Suprapubic skin (tissue), 4 donors: ENCODE measurements around the gene NUP58. TPM values are rescaled to one million over a fixed set of nuclear protein-coding genes. Genes with fewer than 3 reads are reported as not detected.

Experiments
- DNase-seq, 2 donors: peaks; one replicate each; pipeline ENCODE4 v3.0.0-alpha.2; 2019; ENCODE audit warnings: low spot score in 2 of 2
- H3K27ac ChIP-seq: fragments of 200-600 bp; sonication (generic); one replicate; pipeline ENCODE4 v1.5.1; 2019
- H3K27me3 ChIP-seq: fragments of 200-600 bp; sonication (generic); one replicate; pipeline ENCODE4 v1.5.1; 2019
- H3K36me3 ChIP-seq: fragments of 200-600 bp; sonication (generic); one replicate; pipeline ENCODE4 v1.5.1; 2019
- H3K4me1 ChIP-seq: fragments of 200-600 bp; sonication (generic); one replicate; pipeline ENCODE4 v1.5.1; 2019
- H3K4me3 ChIP-seq: fragments of 200-600 bp; sonication (generic); one replicate; pipeline ENCODE4 v1.5.1; 2019; ENCODE audit warnings: mild to moderate bottlenecking
- H3K9me3 ChIP-seq: fragments of 200-600 bp; sonication (generic); one replicate; pipeline ENCODE4 v1.5.1; 2019
- CTCF ChIP-seq, 2 donors: fragments of 200-600 bp in 1 of 2; fragments of 450-650 bp in 1 of 2; sonication (generic) in 1 of 2; IDR thresholded peaks; one replicate each; pipeline ENCODE4 v1.5.1; 2016 to 2019; ENCODE audit warnings: antibody characterized with exemption in 2 of 2, mild to moderate bottlenecking in 1 of 2, moderate library complexity in 1 of 2
- EP300 ChIP-seq: sonication (generic); formaldehyde crosslinking; IDR thresholded peaks from one replicate; pipeline ENCODE4 v1.6.1; 2017; ENCODE audit warnings: antibody characterized with exemption
- POLR2A ChIP-seq, 2 donors: fragments of 450-650 bp; IDR thresholded peaks; one replicate each; pipeline ENCODE4 v1.6.1; 2017; ENCODE audit warnings: antibody characterized with exemption in 2 of 2, mild to moderate bottlenecking in 2 of 2, moderate library complexity in 2 of 2
- POLR2AphosphoS5 ChIP-seq, 3 donors: sonication (generic); formaldehyde crosslinking; IDR thresholded peaks; one replicate each; pipeline ENCODE4 v1.6.1; 2017; ENCODE audit warnings: antibody characterized with exemption in 3 of 3
- WGBS: methylation state at CpG from one replicate; pipeline ENCODE4 v1.1.5; 2018; 5-methylcytosine and 5-hydroxymethylcytosine counted together
- total RNA-seq, 4 donors: library from RNA; depleted of rRNA; stranded (reverse); fragments of >200 nt; gene quantifications; one replicate each; pipeline ENCODE4 v1.1.0, GENCODE V29; 2016

The NUP58 gene
- total RNA-seq, 4 donors from 2014 or later = 27.6 to 54.3 (median 39.9) TPM

GRCh38 chr13:25347151-25347550 is 45.7 kb downstream of the NUP58 start:
- H3K4me3 ChIP-seq = no peak overlapping the region
- no peaks in the 10 kb centered on the region for H3K27me3 ChIP-seq
- 75% methylated on average over 2 of the region's 2 CpGs for WGBS
- H3K9me3 ChIP-seq = no peaks in the 10 kb centered on the region
- no peak for DNase-seq
- no peaks in the 10 kb centered on the region for H3K36me3 ChIP-seq
- TF ChIP-seq CTCF (IDR thresholded peaks at IDR 0.05) = no peak
- H3K27ac ChIP-seq = no peak overlapping the region
- no peaks in the 10 kb centered on the region for H3K4me1 ChIP-seq

DNA sequence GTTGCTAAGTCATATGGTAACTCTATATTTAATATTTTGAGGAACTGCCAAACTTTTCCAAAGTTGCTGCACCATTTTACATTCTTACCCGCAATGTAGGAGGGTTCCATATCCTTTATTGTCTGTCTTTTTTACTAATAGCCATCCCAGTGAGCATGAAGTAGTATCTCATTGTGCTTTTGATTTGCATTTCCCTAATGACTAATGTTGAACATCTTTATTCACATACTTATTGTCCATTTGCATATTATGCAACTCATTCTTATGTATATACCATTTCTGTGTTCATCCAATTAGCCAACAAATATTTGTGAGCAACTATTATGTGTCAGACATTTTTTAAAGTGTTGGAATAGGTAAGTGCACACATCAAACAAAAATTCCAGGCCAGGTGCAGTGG is 50.0 kb downstream of the NUP58 start:
- 93% methylated on average over 1 of the region's 1 CpG for WGBS
- H3K36me3 ChIP-seq = no peaks in the 10 kb centered on the region
- DNase-seq = no peak
- TF ChIP-seq POLR2AphosphoS5 (IDR thresholded peaks at IDR 0.05) = no peak
- no peak for TF ChIP-seq POLR2A (IDR thresholded peaks at IDR 0.05)
- TF ChIP-seq CTCF (IDR thresholded peaks at IDR 0.05) = no peak
- TF ChIP-seq EP300 = no peak
- H3K27ac ChIP-seq = no peak overlapping the region
- peaks cover 9% of the 10 kb centered on the region for H3K27me3 ChIP-seq
- no peak overlapping the region for H3K4me3 ChIP-seq
- H3K9me3 ChIP-seq = no peaks in the 10 kb centered on the region
- H3K4me1 ChIP-seq = no peaks in the 10 kb centered on the region

DNA sequence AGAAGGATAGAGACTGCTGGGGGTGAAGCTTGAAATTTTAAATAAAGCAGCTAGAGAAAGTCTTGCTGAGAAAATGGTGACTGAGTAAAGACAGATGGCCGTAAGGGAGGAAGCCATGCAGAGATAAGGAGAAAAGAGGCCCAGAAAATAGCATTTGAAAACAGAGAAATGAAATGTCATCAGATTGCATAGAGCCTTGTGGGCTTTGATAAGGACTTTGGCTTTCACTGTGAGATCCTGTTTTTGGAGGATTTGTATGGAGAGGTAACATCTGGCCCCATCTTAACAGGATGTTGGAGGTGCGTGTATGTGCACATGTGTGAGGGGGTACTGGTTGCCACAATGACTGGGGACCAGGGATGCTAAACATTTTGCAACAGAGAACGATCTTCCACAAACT is 50.8 kb downstream of the NUP58 start:
- Histone ChIP-seq H3K27me3 (peaks cover 9% of the 10 kb centered on the region), H3K9me3 (no peaks in the 10 kb centered on the region), H3K4me3 (no peak overlapping the region), H3K36me3 (no peaks in the 10 kb centered on the region), H3K4me1 (no peaks in the 10 kb centered on the region), H3K27ac (no peak overlapping the region)
- 53% methylated on average over 3 of the region's 3 CpGs for WGBS
- TF ChIP-seq POLR2A (IDR thresholded peaks at IDR 0.05) (no peak), EP300 (no peak), CTCF (IDR thresholded peaks at IDR 0.05) (no peak), POLR2AphosphoS5 (IDR thresholded peaks at IDR 0.05) (no peak)
- DNase-seq = no peak

DNA sequence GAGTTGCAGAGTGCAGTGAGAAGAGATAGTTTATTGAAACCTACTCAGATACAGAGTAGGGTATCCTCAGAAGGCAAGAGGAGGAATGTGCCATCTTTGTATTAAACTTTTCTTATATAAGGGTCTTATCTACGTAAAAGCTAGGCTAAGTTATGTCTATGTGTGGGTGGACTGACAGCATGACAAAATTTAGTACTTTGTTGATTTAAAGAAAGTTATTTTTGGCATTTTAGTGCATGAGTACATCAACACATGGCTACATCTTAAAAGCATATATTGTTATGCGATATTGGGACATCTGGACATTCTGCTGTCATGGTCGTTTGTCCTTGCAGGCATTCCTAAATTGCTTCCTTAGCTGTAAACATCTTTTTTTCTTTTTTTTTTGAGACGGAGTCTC is 51.4 kb downstream of the NUP58 start:
- no peak for DNase-seq
- peaks cover 9% of the 10 kb centered on the region for H3K27me3 ChIP-seq
- no peaks in the 10 kb centered on the region for H3K4me1 ChIP-seq
- TF ChIP-seq EP300 = no peak
- TF ChIP-seq CTCF (IDR thresholded peaks at IDR 0.05) = no peak
- no peak for TF ChIP-seq POLR2AphosphoS5 (IDR thresholded peaks at IDR 0.05)
- no peak for TF ChIP-seq POLR2A (IDR thresholded peaks at IDR 0.05)
- H3K9me3 ChIP-seq = no peaks in the 10 kb centered on the region
- 56% methylated on average over 4 of the region's 4 CpGs for WGBS
- H3K36me3 ChIP-seq = no peaks in the 10 kb centered on the region
- no peak overlapping the region for H3K27ac ChIP-seq
- H3K4me3 ChIP-seq = no peak overlapping the region

DNA sequence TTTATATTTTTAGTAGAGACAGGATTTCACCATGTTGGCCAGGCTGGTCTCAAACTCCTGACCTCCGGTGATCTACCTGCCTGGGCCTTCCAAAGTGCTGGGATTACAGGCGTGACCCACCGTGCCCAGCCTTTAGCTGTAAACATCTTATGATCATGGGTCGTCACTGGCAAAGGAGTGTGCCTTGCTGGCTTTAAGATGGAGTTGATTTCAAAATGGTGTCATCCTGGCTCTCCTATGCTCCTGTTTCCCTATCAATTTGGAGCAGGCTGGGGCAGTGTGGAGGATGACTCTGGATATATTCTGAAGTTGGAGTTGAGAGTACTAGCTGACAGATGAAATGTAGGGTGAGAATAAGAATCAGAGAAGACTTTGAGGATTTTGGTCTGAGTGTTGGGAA is 51.9 kb downstream of the NUP58 start:
- no peaks in the 10 kb centered on the region for H3K36me3 ChIP-seq
- no peaks in the 10 kb centered on the region for H3K9me3 ChIP-seq
- no peak for DNase-seq
- no peak for TF ChIP-seq POLR2A (IDR thresholded peaks at IDR 0.05)
- TF ChIP-seq CTCF (IDR thresholded peaks at IDR 0.05) = no peak
- no peak for TF ChIP-seq EP300
- no peak for TF ChIP-seq POLR2AphosphoS5 (IDR thresholded peaks at IDR 0.05)
- WGBS = 94% methylated on average over 4 of the region's 4 CpGs
- H3K4me3 ChIP-seq = no peak overlapping the region
- no peaks in the 10 kb centered on the region for H3K4me1 ChIP-seq
- H3K27ac ChIP-seq = no peak overlapping the region
- H3K27me3 ChIP-seq = peaks cover 9% of the 10 kb centered on the region
